K562 (cell line): ENCODE data around the gene IKZF4. TPM values are rescaled to one million over a fixed set of nuclear protein-coding genes. Genes with fewer than 3 reads are reported as not detected.
A peak's percentile ranks its signal among the peaks of the same experiment; 100 is the strongest.

ENCODE experiments used
- ARNT ChIP-seq, 2 experiments: fragments of 450-650 bp; IDR thresholded peaks; 2 replicates each; pipeline ENCODE4 v1.6.1; 2016; ENCODE audit warnings: mild to moderate bottlenecking in 1 of 2
- ASH1L ChIP-seq: fragments of 450-650 bp; IDR thresholded peaks from 2 replicates; pipeline ENCODE4 v1.6.1; 2018; ENCODE audit warnings: borderline replicate concordance, mild to moderate bottlenecking, low read depth; ENCODE audit not compliant: partially characterized antibody
- CREM ChIP-seq: IDR thresholded peaks from 2 replicates; pipeline ENCODE4 v1.6.1; 2014; ENCODE audit warnings: antibody characterized with exemption, low read depth
- CSDE1 ChIP-seq, 2 experiments: fragments of 450-650 bp; IDR thresholded peaks; 2 replicates each; pipeline ENCODE4 v1.6.1; 2016; ENCODE audit warnings: mild to moderate bottlenecking in 1 of 2
- DDX20 ChIP-seq: fragments of 450-650 bp; IDR thresholded peaks from 2 replicates; pipeline ENCODE4 v1.6.1; 2016; ENCODE audit warnings: missing genetic modification characterization, low read depth, mild to moderate bottlenecking, missing compliant biosample characterization, moderate library complexity
- DMBX1 ChIP-seq: fragments of 250-450 bp; sonication (Bioruptor Pico); IDR thresholded peaks from 2 replicates; pipeline ENCODE4 v1.8.0; 2022; ENCODE audit warnings: inconsistent platforms, mild to moderate bottlenecking, moderate library complexity, borderline replicate concordance
- ERF ChIP-seq: fragments of 450-650 bp; formaldehyde crosslinking; IDR thresholded peaks from 2 replicates; pipeline ENCODE4 v1.4.0; 2020; ENCODE audit warnings: mild to moderate bottlenecking, mixed read lengths
- GTF2F1 ChIP-seq: IDR thresholded peaks from 2 replicates; pipeline ENCODE4 v1.6.1; 2011; ENCODE audit warnings: low read depth, low read length, improper control_type of control experiment
- HIVEP1 ChIP-seq: fragments of 250-450 bp; sonication (Bioruptor Pico); IDR thresholded peaks from 2 replicates; pipeline ENCODE4 v1.4.0; 2020; ENCODE audit warnings: mild to moderate bottlenecking
- HNRNPUL1 ChIP-seq: fragments of 200-400 bp; formaldehyde crosslinking; IDR thresholded peaks from 2 replicates; pipeline ENCODE4 v1.6.1; 2017; ENCODE audit warnings: low read length
- HOXB6 ChIP-seq: fragments of 250-450 bp; sonication (Bioruptor Pico); IDR thresholded peaks from 2 replicates; pipeline ENCODE4 v1.5.1; 2022; ENCODE audit warnings: mild to moderate bottlenecking, borderline replicate concordance
- JUNB ChIP-seq: fragments of 450-650 bp; formaldehyde crosslinking; conservative IDR thresholded peaks from 2 replicates; pipeline ENCODE4 v1.4.0; 2020; ENCODE audit warnings: mild to moderate bottlenecking
- KDM1A ChIP-seq, 2 experiments: fragments of 450-650 bp; IDR thresholded peaks; 2 replicates each; pipeline ENCODE4 v1.6.1; 2016; ENCODE audit warnings: mild to moderate bottlenecking in 2 of 2
- KDM4B ChIP-seq, 2 experiments: fragments of 450-650 bp in 1 of 2; sonication (generic) in 1 of 2; IDR thresholded peaks; 2 replicates each; pipeline ENCODE4 v1.6.1; 2016 to 2017; ENCODE audit warnings: borderline replicate concordance in 2 of 2, antibody characterized with exemption in 1 of 2, low read depth in 1 of 2, mild to moderate bottlenecking in 1 of 2
- KLF10 ChIP-seq: fragments of 250-450 bp; sonication (Bioruptor Pico); IDR thresholded peaks from 2 replicates; pipeline ENCODE4 v1.6.1; 2021; ENCODE audit warnings: matching md5 sums
- LARP7 ChIP-seq: fragments of 450-650 bp; IDR thresholded peaks from 2 replicates; pipeline ENCODE4 v1.6.1; 2016
- NR2F6 ChIP-seq: fragments of 450-650 bp; formaldehyde crosslinking; IDR thresholded peaks from 2 replicates; pipeline ENCODE4 v1.4.0; 2020; ENCODE audit warnings: mild to moderate bottlenecking
- OTX1 ChIP-seq: fragments of 450-650 bp; formaldehyde crosslinking; IDR thresholded peaks from 2 replicates; pipeline ENCODE4 v1.4.0; 2022; ENCODE audit warnings: mild to moderate bottlenecking
- RBM25 ChIP-seq: fragments of 200-400 bp; formaldehyde crosslinking; IDR thresholded peaks from 2 replicates; pipeline ENCODE4 v1.6.1; 2018; ENCODE audit warnings: low read length, low read depth, moderate library complexity; ENCODE audit not compliant: severe bottlenecking
- RFX5 ChIP-seq: IDR thresholded peaks from 2 replicates; pipeline ENCODE4 v1.6.1; 2011; ENCODE audit warnings: low read depth, mild to moderate bottlenecking, improper control_type of control experiment, low read length
- RUNX1 ChIP-seq: sonication (generic); IDR thresholded peaks from 2 replicates; pipeline ENCODE4 v1.6.1; 2016; ENCODE audit warnings: antibody characterized with exemption, low read depth
- ZNF133 ChIP-seq: fragments of 250-450 bp; sonication (Bioruptor Pico); IDR thresholded peaks from 2 replicates; pipeline ENCODE4 v1.4.0; 2020; ENCODE audit warnings: mild to moderate bottlenecking
- ZNF134 ChIP-seq: fragments of 250-450 bp; sonication (Bioruptor Pico); conservative IDR thresholded peaks from 2 replicates; pipeline ENCODE4 v1.4.0; 2020
- ZNF174 ChIP-seq: fragments of 250-450 bp; sonication (Bioruptor Pico); IDR thresholded peaks from 2 replicates; pipeline ENCODE4 v1.4.0; 2020; ENCODE audit warnings: mild to moderate bottlenecking
- ZSCAN32 ChIP-seq: fragments of 450-650 bp; formaldehyde crosslinking; IDR thresholded peaks from 2 replicates; pipeline ENCODE4 v1.4.0; 2020; ENCODE audit warnings: mild to moderate bottlenecking, moderate library complexity
- polyA plus RNA-seq, 8 experiments: library from polyadenylated mRNA; depleted of rRNA in 4 of 8; stranded (reverse) in 5 of 8; unstranded in 3 of 8; fragments of >200 nt; fragmentation: Nextera tagmentation in 2 of 8; fragmentation: Illumina TruSeq in 1 of 8; extraction: Ambion mirVana in 2 of 8; extraction: Trizol in 1 of 8; gene quantifications; 2 replicates each; pipeline versions ENCODE4 v1.2.1 to v1.2.3, GENCODE V29; 2011 to 2014; ENCODE audit warnings: inconsistent platforms in 1 of 8, missing spikeins in 1 of 8
- total RNA-seq, 7 experiments: library from RNA; depleted of rRNA in 6 of 7; stranded (reverse); fragments of >200 nt in 6 of 7; fragmentation: Illumina TruSeq in 2 of 7; extraction: Trizol in 2 of 7; gene quantifications; 2 replicates each; pipeline versions ENCODE4 v1.2.1 to v1.2.3, GENCODE V29; 2011 to 2021; ENCODE audit warnings: low replicate concordance in 1 of 7
- TF ChIP-seq, protein P1 (sequence below): sonication (generic); formaldehyde crosslinking; IDR thresholded peaks from 2 replicates; pipeline ENCODE4 v1.8.1; 2023; ENCODE audit warnings: mild to moderate bottlenecking, missing genetic modification reagents
- TF ChIP-seq, protein P2 (sequence below): fragments of 450-650 bp; formaldehyde crosslinking; IDR thresholded peaks from 2 replicates; pipeline ENCODE4 v1.4.0; 2020; ENCODE audit warnings: mild to moderate bottlenecking
- TF ChIP-seq, protein P3 (sequence below): fragments of 250-450 bp; sonication (Bioruptor Pico); IDR thresholded peaks from 2 replicates; pipeline ENCODE4 v1.4.0; 2020; ENCODE audit warnings: borderline replicate concordance

The IKZF4 gene
- total and polyA plus RNA-seq, 9 of the 15 experiments (the other 6 are each of a cell fraction or from before 2014, with no cell fraction given) = 1.9 to 16.3 (median 3.6) TPM

DNA sequence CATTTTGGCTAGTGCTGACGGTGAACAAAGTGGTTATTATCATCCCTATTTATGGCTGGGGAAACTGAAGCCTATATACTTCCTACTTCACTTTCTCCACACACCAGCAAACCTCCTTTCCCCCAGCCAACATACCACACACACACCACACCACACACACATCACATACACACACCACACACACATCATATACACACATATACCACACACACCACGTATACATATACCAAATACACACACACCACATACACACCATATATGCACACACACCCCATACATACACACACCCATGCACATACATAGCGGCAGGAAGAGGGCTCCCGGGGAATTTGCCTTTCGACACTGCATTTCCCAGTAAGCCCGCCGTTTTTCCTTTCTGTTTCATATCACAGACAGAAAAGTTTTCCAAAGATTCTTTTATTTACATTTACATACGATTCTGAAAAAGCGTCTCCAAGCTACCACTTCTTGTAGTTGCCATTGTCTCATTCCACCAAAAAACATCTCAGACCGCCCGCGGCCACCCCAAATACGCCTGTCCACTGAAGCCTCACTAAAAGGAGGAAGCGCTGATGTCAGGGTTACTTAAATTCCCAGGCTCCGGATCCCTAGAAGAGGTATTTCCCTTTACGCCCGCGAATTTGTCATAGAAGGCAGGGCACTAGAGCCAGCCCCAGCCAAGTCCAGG is 47.8 kb upstream of the IKZF4 start (continued):
- TF ChIP-seq, protein P1, sequence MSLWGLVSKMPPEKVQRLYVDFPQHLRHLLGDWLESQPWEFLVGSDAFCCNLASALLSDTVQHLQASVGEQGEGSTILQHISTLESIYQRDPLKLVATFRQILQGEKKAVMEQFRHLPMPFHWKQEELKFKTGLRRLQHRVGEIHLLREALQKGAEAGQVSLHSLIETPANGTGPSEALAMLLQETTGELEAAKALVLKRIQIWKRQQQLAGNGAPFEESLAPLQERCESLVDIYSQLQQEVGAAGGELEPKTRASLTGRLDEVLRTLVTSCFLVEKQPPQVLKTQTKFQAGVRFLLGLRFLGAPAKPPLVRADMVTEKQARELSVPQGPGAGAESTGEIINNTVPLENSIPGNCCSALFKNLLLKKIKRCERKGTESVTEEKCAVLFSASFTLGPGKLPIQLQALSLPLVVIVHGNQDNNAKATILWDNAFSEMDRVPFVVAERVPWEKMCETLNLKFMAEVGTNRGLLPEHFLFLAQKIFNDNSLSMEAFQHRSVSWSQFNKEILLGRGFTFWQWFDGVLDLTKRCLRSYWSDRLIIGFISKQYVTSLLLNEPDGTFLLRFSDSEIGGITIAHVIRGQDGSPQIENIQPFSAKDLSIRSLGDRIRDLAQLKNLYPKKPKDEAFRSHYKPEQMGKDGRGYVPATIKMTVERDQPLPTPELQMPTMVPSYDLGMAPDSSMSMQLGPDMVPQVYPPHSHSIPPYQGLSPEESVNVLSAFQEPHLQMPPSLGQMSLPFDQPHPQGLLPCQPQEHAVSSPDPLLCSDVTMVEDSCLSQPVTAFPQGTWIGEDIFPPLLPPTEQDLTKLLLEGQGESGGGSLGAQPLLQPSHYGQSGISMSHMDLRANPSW (CRISPR knock-in tag) = no peak
- TF ChIP-seq RFX5 (no peak), HOXB6 (CRISPR knock-in tag) (no peak), KDM1A (IDR thresholded peaks at IDR 0.05) (peak in 1 of 2 experiments; percentile 99; a peak in 2 of 4 replicates), ZSCAN32 (no peak), ZNF134 (CRISPR knock-in tag) (no peak), ZNF133 (CRISPR knock-in tag) (no peak), DDX20 (tag) (no peak), KDM4B (IDR thresholded peaks at IDR 0.05; ENCODE audit: borderline replicate concordance in 2 of 2, low read depth in 1 of 2) (no peak), ASH1L (peak; percentile 51), DMBX1 (CRISPR knock-in tag) (no peak), ZNF174 (CRISPR knock-in tag) (no peak), OTX1 (peak; percentile 90), HIVEP1 (CRISPR knock-in tag) (no peak), LARP7 (peak; percentile 98), RUNX1 (no peak), HNRNPUL1 (no peak), CREM (no peak), ARNT (IDR thresholded peaks at IDR 0.05) (0 out of 4 replicates have a peak, but pooled peaks have one; percentile 19 to 57), KLF10 (no peak), CSDE1 (IDR thresholded peaks at IDR 0.05) (no peak), JUNB (CRISPR knock-in tag) (no peak), NR2F6 (CRISPR knock-in tag) (no peak), ERF (CRISPR knock-in tag) (no peak), GTF2F1 (no peak), RBM25 (no peak)
- TF ChIP-seq, protein P2, sequence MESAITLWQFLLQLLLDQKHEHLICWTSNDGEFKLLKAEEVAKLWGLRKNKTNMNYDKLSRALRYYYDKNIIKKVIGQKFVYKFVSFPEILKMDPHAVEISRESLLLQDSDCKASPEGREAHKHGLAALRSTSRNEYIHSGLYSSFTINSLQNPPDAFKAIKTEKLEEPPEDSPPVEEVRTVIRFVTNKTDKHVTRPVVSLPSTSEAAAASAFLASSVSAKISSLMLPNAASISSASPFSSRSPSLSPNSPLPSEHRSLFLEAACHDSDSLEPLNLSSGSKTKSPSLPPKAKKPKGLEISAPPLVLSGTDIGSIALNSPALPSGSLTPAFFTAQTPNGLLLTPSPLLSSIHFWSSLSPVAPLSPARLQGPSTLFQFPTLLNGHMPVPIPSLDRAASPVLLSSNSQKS (CRISPR knock-in tag) = no peak
- TF ChIP-seq, protein P3, sequence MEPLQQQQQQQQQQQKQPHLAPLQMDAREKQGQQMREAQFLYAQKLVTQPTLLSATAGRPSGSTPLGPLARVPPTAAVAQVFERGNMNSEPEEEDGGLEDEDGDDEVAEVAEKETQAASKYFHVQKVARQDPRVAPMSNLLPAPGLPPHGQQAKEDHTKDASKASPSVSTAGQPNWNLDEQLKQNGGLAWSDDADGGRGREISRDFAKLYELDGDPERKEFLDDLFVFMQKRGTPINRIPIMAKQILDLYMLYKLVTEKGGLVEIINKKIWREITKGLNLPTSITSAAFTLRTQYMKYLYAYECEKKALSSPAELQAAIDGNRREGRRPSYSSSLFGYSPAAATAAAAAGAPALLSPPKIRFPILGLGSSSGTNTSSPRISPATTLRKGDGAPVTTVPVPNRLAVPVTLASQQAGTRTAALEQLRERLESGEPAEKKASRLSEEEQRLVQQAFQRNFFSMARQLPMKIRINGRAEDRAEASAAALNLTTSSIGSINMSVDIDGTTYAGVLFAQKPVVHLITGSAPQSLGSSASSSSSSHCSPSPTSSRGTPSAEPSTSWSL = no peak
